ENCODE results near the gene PTPRM.

The PTPRM gene

GRCh38 chr18:7566567-7567473, at the start of gene PTPRM:
PTPRM (plus strand) TSS chr18:7567316; CDS start chr18:7567819, 503 bp downstream.
- peak; percentile 96 for DNase-seq (ENCODE audit: low read depth, low spot score)

GRCh38 chr18:7517852-7518251, 49.3 kb upstream of the PTPRM start:
- no peak for DNase-seq (ENCODE audit: low read depth, low spot score)

GRCh38 chr18:7520200-7520785, 46.8 kb upstream of the PTPRM start:
- no peak for DNase-seq (ENCODE audit: low read depth, low spot score)

- no peak for DNase-seq (ENCODE audit: low read depth, low spot score)
These were observed 45.8 kb upstream of the PTPRM start for GRCh38 chr18:7521226-7521856.

- DNase-seq (ENCODE audit: low read depth, low spot score) = no peak
These were observed 43.3 kb upstream of the PTPRM start for GRCh38 chr18:7523772-7524171.

GRCh38 chr18:7524786-7525185, 42.3 kb upstream of the PTPRM start:
- DNase-seq (ENCODE audit: low read depth, low spot score) = no peak

- DNase-seq (ENCODE audit: low read depth, low spot score) = no peak
These were observed 34.2 kb upstream of the PTPRM start for GRCh38 chr18:7532942-7533341.

GRCh38 chr18:7535436-7536205, 31.5 kb upstream of the PTPRM start:
- no peak for DNase-seq (ENCODE audit: low read depth, low spot score)

- no peak for DNase-seq (ENCODE audit: low read depth, low spot score)
These were observed 30.0 kb upstream of the PTPRM start for GRCh38 chr18:7537145-7537544.

GRCh38 chr18:7541835-7542234, 25.3 kb upstream of the PTPRM start:
- DNase-seq (ENCODE audit: low read depth, low spot score) = no peak

- no peak for DNase-seq (ENCODE audit: low read depth, low spot score)
These were observed 22.4 kb upstream of the PTPRM start for GRCh38 chr18:7544686-7545085.

GRCh38 chr18:7545734-7546133, 21.4 kb upstream of the PTPRM start:
- no peak for DNase-seq (ENCODE audit: low read depth, low spot score)

- no peak for DNase-seq (ENCODE audit: low read depth, low spot score)
These were observed 18.9 kb upstream of the PTPRM start for GRCh38 chr18:7548221-7548620.

GRCh38 chr18:7548721-7549120, 18.4 kb upstream of the PTPRM start:
- DNase-seq (ENCODE audit: low read depth, low spot score) = no peak

- DNase-seq (ENCODE audit: low read depth, low spot score) = no peak
These were observed 9.1 kb upstream of the PTPRM start for GRCh38 chr18:7557973-7558372.

- no peak for DNase-seq (ENCODE audit: low read depth, low spot score)
These were observed 8.3 kb upstream of the PTPRM start for GRCh38 chr18:7558769-7559168.

- no peak for DNase-seq (ENCODE audit: low read depth, low spot score)
These were observed 7.3 kb upstream of the PTPRM start for GRCh38 chr18:7559709-7560319.

GRCh38 chr18:7561909-7562460, 5.1 kb upstream of the PTPRM start:
- DNase-seq (ENCODE audit: low read depth, low spot score) = no peak

GRCh38 chr18:7562491-7562890, 4.6 kb upstream of the PTPRM start:
- DNase-seq (ENCODE audit: low read depth, low spot score) = no peak

- no peak for DNase-seq (ENCODE audit: low read depth, low spot score)
These were observed 1.4 kb upstream of the PTPRM start for GRCh38 chr18:7565677-7566076.

GRCh38 chr18:7566244-7566566, 911 bp upstream of the PTPRM start:
- peak; percentile 15 for DNase-seq (ENCODE audit: low read depth, low spot score)

Measured in astrocyte of the hippocampus (primary cell).